ENCODE data around the gene GPR68. TPM values are rescaled to one million over a fixed set of nuclear protein-coding genes. Genes with fewer than 3 reads are reported as not detected.

Gene GPR68
- polyA plus RNA-seq, 1 donor from 2014 or later: 2.1 TPM

- Histone ChIP-seq H3K36me3 (ENCODE audit: insufficient read depth, low read length) (no peaks in the 10 kb centered on the region), H3K9me3 (ENCODE audit: low read length) (no peaks in the 10 kb centered on the region), H3K27ac (ENCODE audit: low read length) (no peak overlapping the region), H3K4me2 (ENCODE audit: low read length) (no peak overlapping the region), H3K79me2 (replicated peaks; ENCODE audit: insufficient read depth, low read length) (no peaks in the 10 kb centered on the region), H4K20me1 (ENCODE audit: insufficient read depth) (no peaks in the 10 kb centered on the region), H3K9me2 (ENCODE audit: insufficient read depth, low read length) (no peaks in the 10 kb centered on the region), H2AFZ (ENCODE audit: low read depth, low read length) (no peak overlapping the region), H3K9ac (ENCODE audit: low read length) (no peak overlapping the region), H3K27me3 (ENCODE audit: insufficient read depth, low read depth, low read length) (no peaks in the 10 kb centered on the region), H3F3A (ENCODE audit: insufficient read depth, low read length, poor library complexity, severe bottlenecking) (no peaks in the 10 kb centered on the region), H3K4me3 (ENCODE audit: low read length) (no peak overlapping the region)
- TF ChIP-seq TAF1 (IDR thresholded peaks at IDR 0.05; ENCODE audit: low read depth): no peak
- no peak for TF ChIP-seq MXI1 (conservative IDR thresholded peaks at IDR 0.05; ENCODE audit: poor library complexity, severe bottlenecking)
- no peak for TF ChIP-seq EZH2 (IDR thresholded peaks at IDR 0.05; ENCODE audit: borderline replicate concordance, insufficient read depth, low read length, poor library complexity, severe bottlenecking)
- TF ChIP-seq RAD21 (conservative IDR thresholded peaks at IDR 0.05): no peak
- no peak for TF ChIP-seq EP300 (conservative IDR thresholded peaks at IDR 0.05; ENCODE audit: poor library complexity, severe bottlenecking)
- TF ChIP-seq, protein P1, sequence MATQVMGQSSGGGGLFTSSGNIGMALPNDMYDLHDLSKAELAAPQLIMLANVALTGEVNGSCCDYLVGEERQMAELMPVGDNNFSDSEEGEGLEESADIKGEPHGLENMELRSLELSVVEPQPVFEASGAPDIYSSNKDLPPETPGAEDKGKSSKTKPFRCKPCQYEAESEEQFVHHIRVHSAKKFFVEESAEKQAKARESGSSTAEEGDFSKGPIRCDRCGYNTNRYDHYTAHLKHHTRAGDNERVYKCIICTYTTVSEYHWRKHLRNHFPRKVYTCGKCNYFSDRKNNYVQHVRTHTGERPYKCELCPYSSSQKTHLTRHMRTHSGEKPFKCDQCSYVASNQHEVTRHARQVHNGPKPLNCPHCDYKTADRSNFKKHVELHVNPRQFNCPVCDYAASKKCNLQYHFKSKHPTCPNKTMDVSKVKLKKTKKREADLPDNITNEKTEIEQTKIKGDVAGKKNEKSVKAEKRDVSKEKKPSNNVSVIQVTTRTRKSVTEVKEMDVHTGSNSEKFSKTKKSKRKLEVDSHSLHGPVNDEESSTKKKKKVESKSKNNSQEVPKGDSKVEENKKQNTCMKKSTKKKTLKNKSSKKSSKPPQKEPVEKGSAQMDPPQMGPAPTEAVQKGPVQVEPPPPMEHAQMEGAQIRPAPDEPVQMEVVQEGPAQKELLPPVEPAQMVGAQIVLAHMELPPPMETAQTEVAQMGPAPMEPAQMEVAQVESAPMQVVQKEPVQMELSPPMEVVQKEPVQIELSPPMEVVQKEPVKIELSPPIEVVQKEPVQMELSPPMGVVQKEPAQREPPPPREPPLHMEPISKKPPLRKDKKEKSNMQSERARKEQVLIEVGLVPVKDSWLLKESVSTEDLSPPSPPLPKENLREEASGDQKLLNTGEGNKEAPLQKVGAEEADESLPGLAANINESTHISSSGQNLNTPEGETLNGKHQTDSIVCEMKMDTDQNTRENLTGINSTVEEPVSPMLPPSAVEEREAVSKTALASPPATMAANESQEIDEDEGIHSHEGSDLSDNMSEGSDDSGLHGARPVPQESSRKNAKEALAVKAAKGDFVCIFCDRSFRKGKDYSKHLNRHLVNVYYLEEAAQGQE (IDR thresholded peaks at IDR 0.05; ENCODE audit: borderline replicate concordance): no peak
- no peak for TF ChIP-seq SMC3 (conservative IDR thresholded peaks at IDR 0.05; ENCODE audit: poor library complexity)
- no peak for TF ChIP-seq POLR2AphosphoS5 (IDR thresholded peaks at IDR 0.05)
- TF ChIP-seq CTCF (IDR thresholded peaks at IDR 0.05; ENCODE audit: poor library complexity, severe bottlenecking): no peak
Measured at GRCh38 chr14:91238085-91238484, 6.4 kb downstream of the GPR68 start.

DNA sequence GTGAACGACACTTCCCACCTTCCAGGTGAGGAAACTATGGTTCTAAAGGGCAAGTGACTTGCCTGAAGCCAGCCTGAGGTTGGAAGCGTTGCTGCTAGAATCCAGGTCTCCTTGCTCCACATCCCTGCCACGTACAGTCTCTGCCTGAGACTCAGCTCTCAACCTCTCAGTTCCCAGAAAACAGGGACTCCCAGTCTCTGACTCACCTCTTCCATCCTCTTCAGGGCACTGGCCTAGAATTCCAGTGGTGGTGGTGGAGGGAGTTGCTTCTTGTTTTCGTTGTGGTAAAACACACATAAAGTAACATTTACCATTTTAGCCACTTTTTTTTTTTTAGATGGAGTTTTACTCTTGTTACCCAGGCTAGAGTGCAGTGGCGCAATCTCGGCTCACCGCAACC is 7.3 kb downstream of the GPR68 start:
- TF ChIP-seq EZH2 (IDR thresholded peaks at IDR 0.05; ENCODE audit: borderline replicate concordance, insufficient read depth, low read length, poor library complexity, severe bottlenecking) (no peak), RAD21 (conservative IDR thresholded peaks at IDR 0.05) (no peak)
- no peaks in the 10 kb centered on the region for H3K36me3 ChIP-seq (ENCODE audit: insufficient read depth, low read length)
- H3F3A ChIP-seq (ENCODE audit: insufficient read depth, low read length, poor library complexity, severe bottlenecking): no peaks in the 10 kb centered on the region
- no peak overlapping the region for H3K9ac ChIP-seq (ENCODE audit: low read length)
- no peak overlapping the region for H3K4me2 ChIP-seq (ENCODE audit: low read length)
- no peaks in the 10 kb centered on the region for H4K20me1 ChIP-seq (ENCODE audit: insufficient read depth)
- no peak overlapping the region for H3K4me3 ChIP-seq (ENCODE audit: low read length)
- no peaks in the 10 kb centered on the region for H3K9me3 ChIP-seq (ENCODE audit: low read length)
- no peak overlapping the region for H2AFZ ChIP-seq (ENCODE audit: low read depth, low read length)
- H3K27me3 ChIP-seq (ENCODE audit: insufficient read depth, low read depth, low read length): no peaks in the 10 kb centered on the region
- H3K79me2 ChIP-seq (replicated peaks; ENCODE audit: insufficient read depth, low read length): no peaks in the 10 kb centered on the region
- no peaks in the 10 kb centered on the region for H3K9me2 ChIP-seq (ENCODE audit: insufficient read depth, low read length)
- H3K27ac ChIP-seq (ENCODE audit: low read length): no peak overlapping the region

DNA sequence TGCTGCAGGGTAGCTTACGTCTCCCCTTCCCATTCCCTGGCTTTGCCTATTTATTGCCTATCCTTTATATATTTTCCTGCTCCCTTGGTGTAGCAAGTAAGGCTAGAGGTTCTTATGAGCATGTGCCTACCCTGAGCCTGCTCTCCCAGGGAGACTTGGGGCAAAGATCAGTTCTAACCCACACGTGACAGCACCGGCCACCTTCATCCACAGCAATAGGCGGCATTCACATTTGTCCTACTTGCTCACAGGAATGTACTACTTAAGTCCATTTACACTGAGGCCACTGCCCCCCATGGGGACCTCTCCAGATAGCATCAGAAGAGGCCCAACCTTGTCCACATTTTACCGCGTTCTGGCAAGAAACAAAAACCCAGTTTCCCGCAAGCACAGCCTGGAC is 8.7 kb downstream of the GPR68 start:
- H3F3A ChIP-seq (ENCODE audit: insufficient read depth, low read length, poor library complexity, severe bottlenecking): no peaks in the 10 kb centered on the region
- H2AFZ ChIP-seq (ENCODE audit: low read depth, low read length): no peak overlapping the region
- TF ChIP-seq, protein P1 (IDR thresholded peaks at IDR 0.05; ENCODE audit: borderline replicate concordance): no peak
- TF ChIP-seq TAF1 (IDR thresholded peaks at IDR 0.05; ENCODE audit: low read depth) (no peak), POLR2AphosphoS5 (IDR thresholded peaks at IDR 0.05) (no peak), EZH2 (IDR thresholded peaks at IDR 0.05; ENCODE audit: borderline replicate concordance, insufficient read depth, low read length, poor library complexity, severe bottlenecking) (no peak), MXI1 (conservative IDR thresholded peaks at IDR 0.05; ENCODE audit: poor library complexity, severe bottlenecking) (no peak), RAD21 (conservative IDR thresholded peaks at IDR 0.05) (no peak), SMC3 (conservative IDR thresholded peaks at IDR 0.05; ENCODE audit: poor library complexity) (no peak), EP300 (conservative IDR thresholded peaks at IDR 0.05; ENCODE audit: poor library complexity, severe bottlenecking) (no peak), CTCF (IDR thresholded peaks at IDR 0.05; ENCODE audit: poor library complexity, severe bottlenecking) (no peak)
- H3K79me2 ChIP-seq (replicated peaks; ENCODE audit: insufficient read depth, low read length): no peaks in the 10 kb centered on the region
- no peak overlapping the region for H3K27ac ChIP-seq (ENCODE audit: low read length)
- no peak overlapping the region for H3K4me3 ChIP-seq (ENCODE audit: low read length)
- H3K9me2 ChIP-seq (ENCODE audit: insufficient read depth, low read length): no peaks in the 10 kb centered on the region
- H3K9me3 ChIP-seq (ENCODE audit: low read length): no peaks in the 10 kb centered on the region
- no peaks in the 10 kb centered on the region for H3K36me3 ChIP-seq (ENCODE audit: insufficient read depth, low read length)
- no peaks in the 10 kb centered on the region for H3K27me3 ChIP-seq (ENCODE audit: insufficient read depth, low read depth, low read length)
- no peaks in the 10 kb centered on the region for H4K20me1 ChIP-seq (ENCODE audit: insufficient read depth)
- H3K9ac ChIP-seq (ENCODE audit: low read length): no peak overlapping the region
- H3K4me2 ChIP-seq (ENCODE audit: low read length): no peak overlapping the region

Measured in neural cell (in vitro differentiated cells).